Ishikawa (cell line): Measurements from ENCODE around the gene WNT2.

Experiments used
- EP300 ChIP-seq: IDR thresholded peaks from 2 replicates; pipeline ENCODE4 v1.6.1; 2012; ENCODE audit warnings: borderline replicate concordance
- NFIC ChIP-seq: IDR thresholded peaks from 2 replicates; pipeline ENCODE4 v1.6.1; 2012
- TCF12 ChIP-seq: IDR thresholded peaks from 2 replicates; pipeline ENCODE4 v1.6.1; 2012; ENCODE audit warnings: low read depth
- YY1 ChIP-seq: IDR thresholded peaks from 2 replicates; pipeline ENCODE4 v1.6.1; 2012; ENCODE audit warnings: low read depth
- TF ChIP-seq, protein P1 (sequence below): IDR thresholded peaks from 2 replicates; pipeline ENCODE4 v1.6.1; 2012; ENCODE audit warnings: low read depth, mild to moderate bottlenecking

- TF ChIP-seq YY1 (no peak), EP300 (no peak), TCF12 (no peak), NFIC (no peak)
- TF ChIP-seq, protein P1, sequence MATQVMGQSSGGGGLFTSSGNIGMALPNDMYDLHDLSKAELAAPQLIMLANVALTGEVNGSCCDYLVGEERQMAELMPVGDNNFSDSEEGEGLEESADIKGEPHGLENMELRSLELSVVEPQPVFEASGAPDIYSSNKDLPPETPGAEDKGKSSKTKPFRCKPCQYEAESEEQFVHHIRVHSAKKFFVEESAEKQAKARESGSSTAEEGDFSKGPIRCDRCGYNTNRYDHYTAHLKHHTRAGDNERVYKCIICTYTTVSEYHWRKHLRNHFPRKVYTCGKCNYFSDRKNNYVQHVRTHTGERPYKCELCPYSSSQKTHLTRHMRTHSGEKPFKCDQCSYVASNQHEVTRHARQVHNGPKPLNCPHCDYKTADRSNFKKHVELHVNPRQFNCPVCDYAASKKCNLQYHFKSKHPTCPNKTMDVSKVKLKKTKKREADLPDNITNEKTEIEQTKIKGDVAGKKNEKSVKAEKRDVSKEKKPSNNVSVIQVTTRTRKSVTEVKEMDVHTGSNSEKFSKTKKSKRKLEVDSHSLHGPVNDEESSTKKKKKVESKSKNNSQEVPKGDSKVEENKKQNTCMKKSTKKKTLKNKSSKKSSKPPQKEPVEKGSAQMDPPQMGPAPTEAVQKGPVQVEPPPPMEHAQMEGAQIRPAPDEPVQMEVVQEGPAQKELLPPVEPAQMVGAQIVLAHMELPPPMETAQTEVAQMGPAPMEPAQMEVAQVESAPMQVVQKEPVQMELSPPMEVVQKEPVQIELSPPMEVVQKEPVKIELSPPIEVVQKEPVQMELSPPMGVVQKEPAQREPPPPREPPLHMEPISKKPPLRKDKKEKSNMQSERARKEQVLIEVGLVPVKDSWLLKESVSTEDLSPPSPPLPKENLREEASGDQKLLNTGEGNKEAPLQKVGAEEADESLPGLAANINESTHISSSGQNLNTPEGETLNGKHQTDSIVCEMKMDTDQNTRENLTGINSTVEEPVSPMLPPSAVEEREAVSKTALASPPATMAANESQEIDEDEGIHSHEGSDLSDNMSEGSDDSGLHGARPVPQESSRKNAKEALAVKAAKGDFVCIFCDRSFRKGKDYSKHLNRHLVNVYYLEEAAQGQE: no peak
Measured at GRCh38 chr7:117338020-117338419, 15.2 kb upstream of the WNT2 start.
